ENCODE data around the gene ADCY7.
"Not testable (repeated sequence)": the region's sequence is repeated elsewhere in the genome, so short reads cannot be mapped to it uniquely, and the experiment has no call there.

ADCY7 gene

DNA sequence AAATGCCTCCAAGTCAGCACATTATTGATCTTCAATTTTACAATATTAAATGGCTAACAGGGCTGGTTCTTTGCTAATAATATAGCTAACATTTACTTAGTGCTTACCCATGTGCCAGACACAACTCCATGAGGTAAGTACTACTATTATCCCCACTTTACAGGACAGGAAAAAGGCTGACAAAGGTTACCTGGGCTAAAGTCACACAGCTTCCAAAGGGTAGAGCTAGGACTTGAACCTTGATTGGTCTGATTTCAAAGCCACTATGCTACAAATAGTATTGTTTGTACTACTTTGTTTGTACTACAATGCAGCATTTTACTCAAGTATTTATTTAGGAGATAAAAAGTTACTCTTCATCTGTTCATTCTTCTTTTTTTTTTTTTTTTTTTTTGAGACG is 70.5 kb downstream of the ADCY7 start:
- H3K79me1 ChIP-seq (replicated peaks; ENCODE audit: low read length, poor library complexity, severe bottlenecking): peaks cover 6% of the 10 kb centered on the region
- no CpG with 5 or more reads among the region's 1 CpG for WGBS
- peaks cover 6 to 65% of the 10 kb centered on the region in 2 experiments for H3K36me3 ChIP-seq (ENCODE audit: control insufficient read depth in 1 of 2, insufficient read depth in 2 of 2, low read depth in 1 of 2, low read length in 2 of 2)

DNA sequence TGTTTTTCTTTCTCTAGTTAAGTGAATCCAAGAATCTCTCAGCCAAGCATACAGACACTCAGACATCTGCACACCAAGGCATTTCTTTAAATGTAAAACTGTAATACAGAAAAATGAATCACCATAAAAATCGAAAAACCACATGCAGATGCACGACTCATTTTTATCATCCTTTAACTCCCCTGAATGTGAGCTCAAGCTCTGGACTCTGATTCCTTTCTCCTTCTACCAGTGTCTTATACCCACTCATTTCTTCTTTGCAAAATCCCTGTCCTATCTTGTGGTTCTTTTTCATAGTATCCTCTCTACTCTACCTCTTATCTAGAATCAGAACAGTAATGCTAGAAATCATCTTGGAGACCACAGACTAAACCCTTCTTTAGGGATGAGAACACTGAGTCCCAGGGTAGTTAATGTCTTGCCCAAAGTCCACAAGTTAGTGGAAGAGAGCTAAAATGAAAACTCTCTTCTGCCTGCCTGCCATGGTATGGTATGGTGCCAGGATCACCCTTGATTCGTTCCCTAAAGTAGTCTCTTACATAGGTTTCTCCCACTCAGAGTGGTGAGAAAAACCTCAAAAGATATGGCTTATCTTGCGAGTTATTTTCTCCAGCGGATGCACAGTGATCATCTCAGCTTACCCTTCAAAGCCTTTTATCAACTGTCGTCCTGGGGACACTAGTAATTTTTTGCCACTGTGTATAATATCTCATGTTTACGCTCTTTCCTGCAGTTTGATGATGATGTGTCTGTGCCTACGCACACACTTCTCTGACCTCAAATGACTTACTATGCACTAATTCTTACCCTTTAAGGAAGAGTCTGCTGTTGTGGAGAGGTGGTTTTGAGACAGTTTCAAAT is 72.2 kb downstream of the ADCY7 start:
- Histone ChIP-seq H4K91ac (ENCODE audit: low read length) (no peak overlapping the region), H3K27me3 (ENCODE audit: control insufficient read depth in 1 of 2, insufficient read depth in 1 of 2, low read length in 2 of 2) (no peaks in the 10 kb centered on the region), H2BK15ac (ENCODE audit: low read depth, poor library complexity, severe bottlenecking) (no peak overlapping the region), H3K79me1 (replicated peaks; ENCODE audit: low read length, poor library complexity, severe bottlenecking) (peaks cover 11% of the 10 kb centered on the region), H2BK5ac (ENCODE audit: low read depth, low read length, poor library complexity, severe bottlenecking) (no peak overlapping the region), H3K4ac (ENCODE audit: low read depth in 1 of 2, low read length in 2 of 2) (no peak overlapping the region), H3K14ac (ENCODE audit: low read length in 2 of 2) (no peak overlapping the region), H3K4me1 (ENCODE audit: control insufficient read depth, insufficient read depth, low read depth, low read length) (peaks cover 2% of the 10 kb centered on the region), H2BK12ac (ENCODE audit: low read length in 2 of 2) (no peak overlapping the region), H2BK120ac (ENCODE audit: low read depth, low read length) (no peak overlapping the region), H2AK5ac (ENCODE audit: low read length, severe bottlenecking) (no peak overlapping the region), H3K9ac (ENCODE audit: low read length) (no peak overlapping the region), H3K36me3 (ENCODE audit: control insufficient read depth in 1 of 2, insufficient read depth in 2 of 2, low read depth in 1 of 2, low read length in 2 of 2) (peaks cover 14 to 58% of the 10 kb centered on the region in 2 experiments), H3K9me3 (ENCODE audit: control insufficient read depth, low read length) (no peaks in the 10 kb centered on the region), H4K8ac (ENCODE audit: low read length) (no peak overlapping the region), H3K27ac (ENCODE audit: low read length, poor library complexity, severe bottlenecking) (no peak overlapping the region), H3K18ac (ENCODE audit: low read depth in 1 of 2, low read length in 2 of 2) (no peak overlapping the region), H2AFZ (ENCODE audit: low read depth, low read length) (no peak overlapping the region), H3K4me3 (ENCODE audit: insufficient read depth in 1 of 2, low read depth in 1 of 2, low read length in 2 of 2) (no peak overlapping the region), H3K23ac (ENCODE audit: low read length in 2 of 2) (no peak overlapping the region), H3K4me2 (ENCODE audit: low read length, poor library complexity, severe bottlenecking) (no peak overlapping the region)
- DNase-seq: no peak
- WGBS: 96% methylated on average over 7 of the region's 8 CpGs

More for the DNA sequence above, 70.5 kb downstream of the ADCY7 start:
- no peak overlapping the region for H4K91ac ChIP-seq (ENCODE audit: low read length)
- no peak overlapping the region for H2BK12ac ChIP-seq (ENCODE audit: low read length in 2 of 2)
- H3K27ac ChIP-seq (ENCODE audit: low read length, poor library complexity, severe bottlenecking): no peak overlapping the region
- peaks cover 2% of the 10 kb centered on the region for H3K4me1 ChIP-seq (ENCODE audit: control insufficient read depth, insufficient read depth, low read depth, low read length)
- no peak overlapping the region for H3K4me3 ChIP-seq (ENCODE audit: insufficient read depth in 1 of 2, low read depth in 1 of 2, low read length in 2 of 2)
- H3K14ac ChIP-seq (ENCODE audit: low read length in 2 of 2): no peak overlapping the region
- no peak for DNase-seq
- no peaks in the 10 kb centered on the region for H3K27me3 ChIP-seq (ENCODE audit: control insufficient read depth in 1 of 2, insufficient read depth in 1 of 2, low read length in 2 of 2)
- no peak overlapping the region for H3K18ac ChIP-seq (ENCODE audit: low read depth in 1 of 2, low read length in 2 of 2)
- no peak overlapping the region for H2BK120ac ChIP-seq (ENCODE audit: low read depth, low read length)
- no peak overlapping the region for H3K23ac ChIP-seq (ENCODE audit: low read length in 2 of 2)
- no peak overlapping the region for H3K9ac ChIP-seq (ENCODE audit: low read length)
- no peak overlapping the region for H3K4me2 ChIP-seq (ENCODE audit: low read length, poor library complexity, severe bottlenecking)
- H3K9me3 ChIP-seq (ENCODE audit: control insufficient read depth, low read length): no peaks in the 10 kb centered on the region
- H2AFZ ChIP-seq (ENCODE audit: low read depth, low read length): no peak overlapping the region
- H3K4ac ChIP-seq (ENCODE audit: low read depth in 1 of 2, low read length in 2 of 2): no peak overlapping the region
- no peak overlapping the region for H4K8ac ChIP-seq (ENCODE audit: low read length)
- H2BK5ac ChIP-seq (ENCODE audit: low read depth, low read length, poor library complexity, severe bottlenecking): no peak overlapping the region
- H2BK15ac ChIP-seq (ENCODE audit: low read depth, poor library complexity, severe bottlenecking): no peak overlapping the region
- no peak overlapping the region for H2AK5ac ChIP-seq (ENCODE audit: low read length, severe bottlenecking)

DNA sequence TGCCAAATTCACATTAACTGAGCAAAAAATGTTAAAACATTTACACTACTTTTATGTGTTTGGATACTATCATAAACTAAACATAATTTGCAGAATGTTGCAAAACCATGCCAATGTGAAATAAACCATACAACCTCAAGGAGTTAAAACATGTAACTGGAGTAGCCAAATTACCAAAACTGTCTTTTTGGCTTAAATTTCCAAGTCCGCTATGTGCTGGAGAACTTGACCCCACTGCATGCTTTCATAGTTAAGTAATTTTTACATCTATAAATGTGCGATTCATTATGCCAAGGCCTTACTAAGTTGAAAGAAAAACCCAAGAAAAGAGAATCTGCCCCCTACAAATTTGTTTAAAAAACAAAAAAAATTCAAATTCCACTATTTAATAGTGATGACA is 74.2 kb downstream of the ADCY7 start:
- Histone ChIP-seq H3K27ac (ENCODE audit: low read length, poor library complexity, severe bottlenecking) (no peak overlapping the region), H3K27me3 (ENCODE audit: control insufficient read depth in 1 of 2, insufficient read depth in 1 of 2, low read length in 2 of 2) (no peaks in the 10 kb centered on the region), H4K91ac (ENCODE audit: low read length) (no peak overlapping the region), H2AK5ac (ENCODE audit: low read length, severe bottlenecking) (no peak overlapping the region), H2BK15ac (ENCODE audit: low read depth, poor library complexity, severe bottlenecking) (no peak overlapping the region), H3K4me2 (ENCODE audit: low read length, poor library complexity, severe bottlenecking) (no peak overlapping the region), H3K14ac (ENCODE audit: low read length in 2 of 2) (no peak overlapping the region), H3K36me3 (ENCODE audit: control insufficient read depth in 1 of 2, insufficient read depth in 2 of 2, low read depth in 1 of 2, low read length in 2 of 2) (peaks cover 11 to 48% of the 10 kb centered on the region in 2 experiments), H3K4me3 (ENCODE audit: insufficient read depth in 1 of 2, low read depth in 1 of 2, low read length in 2 of 2) (no peak overlapping the region), H2BK120ac (ENCODE audit: low read depth, low read length) (no peak overlapping the region), H3K18ac (ENCODE audit: low read depth in 1 of 2, low read length in 2 of 2) (no peak overlapping the region), H2BK12ac (ENCODE audit: low read length in 2 of 2) (no peak overlapping the region), H3K4ac (ENCODE audit: low read depth in 1 of 2, low read length in 2 of 2) (no peak overlapping the region), H2AFZ (ENCODE audit: low read depth, low read length) (no peak overlapping the region), H3K4me1 (ENCODE audit: control insufficient read depth, insufficient read depth, low read depth, low read length) (no peaks in the 10 kb centered on the region), H3K79me1 (replicated peaks; ENCODE audit: low read length, poor library complexity, severe bottlenecking) (peaks cover 11% of the 10 kb centered on the region), H3K9me3 (ENCODE audit: control insufficient read depth, low read length) (no peaks in the 10 kb centered on the region), H3K23ac (ENCODE audit: low read length in 2 of 2) (no peak overlapping the region), H3K9ac (ENCODE audit: low read length) (peak overlapping the region; percentile 20), H4K8ac (ENCODE audit: low read length) (no peak overlapping the region), H2BK5ac (ENCODE audit: low read depth, low read length, poor library complexity, severe bottlenecking) (no peak overlapping the region)
- 100% methylated on average over 2 of the region's 2 CpGs for WGBS
- DNase-seq: no peak

DNA sequence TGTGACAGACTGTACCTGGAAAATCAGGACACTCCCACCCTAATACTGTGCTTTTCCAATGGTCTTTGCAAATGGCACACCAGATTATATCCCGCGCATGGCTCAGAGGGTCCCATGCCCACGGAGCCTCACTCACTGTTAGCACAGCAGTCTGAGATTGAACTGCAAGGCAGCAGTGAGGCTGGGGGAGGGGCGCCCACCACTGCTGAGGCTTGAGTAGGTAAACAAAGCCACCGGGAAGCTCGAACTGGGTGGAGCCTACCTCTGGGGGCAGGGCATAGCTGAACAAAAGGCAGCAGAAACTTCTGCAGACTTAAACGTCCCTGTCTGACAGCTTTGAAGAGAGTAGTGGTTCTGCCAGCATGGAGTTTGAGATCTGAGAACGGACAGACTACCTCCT is 77.2 kb downstream of the ADCY7 start:
- not testable (repeated sequence) for H3K14ac ChIP-seq (ENCODE audit: low read length in 2 of 2); H3K4ac ChIP-seq (ENCODE audit: low read depth in 1 of 2, low read length in 2 of 2); H3K9ac ChIP-seq (ENCODE audit: low read length); H3K4me3 ChIP-seq (ENCODE audit: insufficient read depth in 1 of 2, low read depth in 1 of 2, low read length in 2 of 2); H3K27ac ChIP-seq (ENCODE audit: low read length, poor library complexity, severe bottlenecking); H4K91ac ChIP-seq (ENCODE audit: low read length); H3K23ac ChIP-seq (ENCODE audit: low read length in 2 of 2); H2AK5ac ChIP-seq (ENCODE audit: low read length, severe bottlenecking); H2AFZ ChIP-seq (ENCODE audit: low read depth, low read length); H3K27me3 ChIP-seq (ENCODE audit: control insufficient read depth in 1 of 2, insufficient read depth in 1 of 2, low read length in 2 of 2); H2BK15ac ChIP-seq (ENCODE audit: low read depth, poor library complexity, severe bottlenecking); H2BK120ac ChIP-seq (ENCODE audit: low read depth, low read length); DNase-seq; H4K8ac ChIP-seq (ENCODE audit: low read length); H2BK12ac ChIP-seq (ENCODE audit: low read length in 2 of 2); H3K9me3 ChIP-seq (ENCODE audit: control insufficient read depth, low read length); H2BK5ac ChIP-seq (ENCODE audit: low read depth, low read length, poor library complexity, severe bottlenecking); H3K4me2 ChIP-seq (ENCODE audit: low read length, poor library complexity, severe bottlenecking); H3K4me1 ChIP-seq (ENCODE audit: control insufficient read depth, insufficient read depth, low read depth, low read length); H3K18ac ChIP-seq (ENCODE audit: low read depth in 1 of 2, low read length in 2 of 2)
- 83% methylated on average over 8 of the region's 8 CpGs for WGBS
- peaks cover 11% of the 10 kb centered on the region for H3K79me1 ChIP-seq (replicated peaks; ENCODE audit: low read length, poor library complexity, severe bottlenecking)
- H3K36me3 ChIP-seq (ENCODE audit: control insufficient read depth in 1 of 2, insufficient read depth in 2 of 2, low read depth in 1 of 2, low read length in 2 of 2): peaks cover 11 to 39% of the 10 kb centered on the region in 2 experiments
